WTC11 (cell line): ENCODE measurements around the gene CRBN. TPM values are rescaled to one million over a fixed set of nuclear protein-coding genes. Genes with fewer than 3 reads are reported as not detected.

ENCODE experiments used
- ATAC-seq: fragments of 200-7000 bp; cut with Tn5 transposase; 2 replicates; pipeline ENCODE4 v1.10.0; 2021; ENCODE audit warnings: mild to moderate bottlenecking, moderate library complexity
- CTCF ChIA-PET: fragments of 300-600 bp; sonication (Branson Sonifier 250); formaldehyde crosslinking; loops from one replicate; lab custom pipeline; 2021; ENCODE audit warnings: antibody characterized with exemption; lab: Charles Lee
- POLR2A ChIA-PET: fragments of 350-600 bp; sonication (Branson Sonifier 250); formaldehyde crosslinking; loops from one replicate; lab custom pipeline; 2021; ENCODE audit warnings: antibody characterized with exemption; lab: Charles Lee
- DNase-seq: peaks from one replicate; pipeline ENCODE4 v3.0.0; 2021; ENCODE audit warnings: low spot score
- H3K27ac Mint-ChIP-seq: 2 replicates; pipeline ENCODE4 v1.8.0; 2021; ENCODE audit warnings: mixed read lengths
- H3K27me3 Mint-ChIP-seq: 2 replicates; pipeline ENCODE4 v1.8.0; 2021; ENCODE audit warnings: low read depth, mild to moderate bottlenecking, moderate library complexity, mixed read lengths
- H3K36me3 Mint-ChIP-seq: 2 replicates; pipeline ENCODE4 v1.8.0; 2021; ENCODE audit warnings: mixed read lengths
- H3K4me1 Mint-ChIP-seq: 2 replicates; pipeline ENCODE4 v1.8.0; 2022; ENCODE audit warnings: mixed read lengths
- H3K4me3 Mint-ChIP-seq: 2 replicates; pipeline ENCODE4 v1.8.0; 2021; ENCODE audit warnings: mild to moderate bottlenecking, moderate library complexity, mixed read lengths
- H3K9me3 Mint-ChIP-seq: 2 replicates; pipeline ENCODE4 v1.8.0; 2021; ENCODE audit warnings: mixed read lengths
- ATF6 ChIP-seq: sonication (generic); formaldehyde crosslinking; IDR thresholded peaks from 2 replicates; pipeline ENCODE4 v1.8.1; 2023; ENCODE audit warnings: mild to moderate bottlenecking, missing genetic modification reagents
- CBFB ChIP-seq: sonication (generic); formaldehyde crosslinking; IDR thresholded peaks from 2 replicates; pipeline ENCODE4 v1.8.1; 2022; ENCODE audit warnings: mild to moderate bottlenecking, low read depth, missing genetic modification reagents
- CREM ChIP-seq: sonication (generic); formaldehyde crosslinking; IDR thresholded peaks from 2 replicates; pipeline ENCODE4 v1.8.1; 2022; ENCODE audit warnings: mild to moderate bottlenecking, missing genetic modification reagents, moderate library complexity
- EMX1 ChIP-seq: fragments of 250-450 bp; sonication (Bioruptor Pico); IDR thresholded peaks from 2 replicates; pipeline ENCODE4 v1.8.0; 2021; ENCODE audit warnings: mild to moderate bottlenecking
- FOXP4 ChIP-seq: sonication (generic); formaldehyde crosslinking; IDR thresholded peaks from 2 replicates; pipeline ENCODE4 v1.8.0; 2022; ENCODE audit warnings: mild to moderate bottlenecking, missing genetic modification reagents
- IRF2 ChIP-seq: sonication (generic); formaldehyde crosslinking; IDR thresholded peaks from 2 replicates; pipeline ENCODE4 v1.8.0; 2022; ENCODE audit warnings: low read depth, missing genetic modification reagents, borderline replicate concordance
- MAX ChIP-seq: sonication (generic); formaldehyde crosslinking; IDR thresholded peaks from 2 replicates; pipeline ENCODE4 v1.8.0; 2022; ENCODE audit warnings: mild to moderate bottlenecking, missing genetic modification reagents
- MLX ChIP-seq: sonication (generic); formaldehyde crosslinking; IDR thresholded peaks from 2 replicates; pipeline ENCODE4 v1.8.1; 2023; ENCODE audit warnings: mild to moderate bottlenecking, missing genetic modification reagents, moderate library complexity
- NFYB ChIP-seq: sonication (generic); formaldehyde crosslinking; conservative IDR thresholded peaks from 2 replicates; pipeline ENCODE4 v1.8.0; 2022; ENCODE audit warnings: low read depth, missing genetic modification reagents
- RORB ChIP-seq: fragments of 250-450 bp; sonication (Bioruptor Pico); IDR thresholded peaks from 2 replicates; pipeline ENCODE4 v1.9.0; 2021; ENCODE audit warnings: mild to moderate bottlenecking
- SP1 ChIP-seq: sonication (generic); formaldehyde crosslinking; conservative IDR thresholded peaks from 2 replicates; pipeline ENCODE4 v1.8.1; 2022; ENCODE audit warnings: missing genetic modification reagents
- TEAD1 ChIP-seq: sonication (generic); formaldehyde crosslinking; IDR thresholded peaks from 2 replicates; pipeline ENCODE4 v1.8.0; 2022; ENCODE audit warnings: mild to moderate bottlenecking, missing genetic modification reagents
- ZBTB43 ChIP-seq: sonication (generic); formaldehyde crosslinking; IDR thresholded peaks from 2 replicates; pipeline ENCODE4 v1.8.1; 2023; ENCODE audit warnings: mild to moderate bottlenecking, missing genetic modification reagents
- total RNA-seq: library from RNA; stranded (reverse); gene quantifications from 3 replicates; pipeline ENCODE4 v1.2.3, GENCODE V29; 2021
- TF ChIP-seq, protein P1 (sequence below): sonication (generic); formaldehyde crosslinking; IDR thresholded peaks from 2 replicates; pipeline ENCODE4 v1.8.1; 2022; ENCODE audit warnings: low read depth, missing genetic modification reagents, borderline replicate concordance
- TF ChIP-seq, protein P2 (sequence below): sonication (generic); formaldehyde crosslinking; IDR thresholded peaks from 2 replicates; pipeline ENCODE4 v1.8.1; 2022; ENCODE audit warnings: missing genetic modification reagents, borderline replicate concordance
- TF ChIP-seq, protein P3 (sequence below): sonication (generic); formaldehyde crosslinking; IDR thresholded peaks from 2 replicates; pipeline ENCODE4 v1.8.1; 2023; ENCODE audit warnings: mild to moderate bottlenecking, missing genetic modification reagents, borderline replicate concordance

The CRBN gene
- total RNA-seq, 1 experiment from 2014 or later: 24.4 TPM

GRCh38 chr3:3180456-3180855 is 965 bp upstream of the CRBN start (continued):
- TF ChIP-seq, protein P1, sequence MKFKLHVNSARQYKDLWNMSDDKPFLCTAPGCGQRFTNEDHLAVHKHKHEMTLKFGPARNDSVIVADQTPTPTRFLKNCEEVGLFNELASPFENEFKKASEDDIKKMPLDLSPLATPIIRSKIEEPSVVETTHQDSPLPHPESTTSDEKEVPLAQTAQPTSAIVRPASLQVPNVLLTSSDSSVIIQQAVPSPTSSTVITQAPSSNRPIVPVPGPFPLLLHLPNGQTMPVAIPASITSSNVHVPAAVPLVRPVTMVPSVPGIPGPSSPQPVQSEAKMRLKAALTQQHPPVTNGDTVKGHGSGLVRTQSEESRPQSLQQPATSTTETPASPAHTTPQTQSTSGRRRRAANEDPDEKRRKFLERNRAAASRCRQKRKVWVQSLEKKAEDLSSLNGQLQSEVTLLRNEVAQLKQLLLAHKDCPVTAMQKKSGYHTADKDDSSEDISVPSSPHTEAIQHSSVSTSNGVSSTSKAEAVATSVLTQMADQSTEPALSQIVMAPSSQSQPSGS (CRISPR knock-in tag): no peak

- Mint-ChIP-seq H3K4me3 (peak overlapping the region; percentile 97), H3K4me1 (peaks cover 9% of the 10 kb centered on the region), H3K27ac (peak overlapping the region; percentile 87), H3K9me3 (no peaks in the 10 kb centered on the region), H3K27me3 (peaks cover 19% of the 10 kb centered on the region), H3K36me3 (peaks cover 7% of the 10 kb centered on the region)
- no peak for DNase-seq
- TF ChIP-seq NFYB (CRISPR knock-in tag): no peak
- TF ChIP-seq IRF2 (CRISPR knock-in tag): no peak
- TF ChIP-seq, protein P2, sequence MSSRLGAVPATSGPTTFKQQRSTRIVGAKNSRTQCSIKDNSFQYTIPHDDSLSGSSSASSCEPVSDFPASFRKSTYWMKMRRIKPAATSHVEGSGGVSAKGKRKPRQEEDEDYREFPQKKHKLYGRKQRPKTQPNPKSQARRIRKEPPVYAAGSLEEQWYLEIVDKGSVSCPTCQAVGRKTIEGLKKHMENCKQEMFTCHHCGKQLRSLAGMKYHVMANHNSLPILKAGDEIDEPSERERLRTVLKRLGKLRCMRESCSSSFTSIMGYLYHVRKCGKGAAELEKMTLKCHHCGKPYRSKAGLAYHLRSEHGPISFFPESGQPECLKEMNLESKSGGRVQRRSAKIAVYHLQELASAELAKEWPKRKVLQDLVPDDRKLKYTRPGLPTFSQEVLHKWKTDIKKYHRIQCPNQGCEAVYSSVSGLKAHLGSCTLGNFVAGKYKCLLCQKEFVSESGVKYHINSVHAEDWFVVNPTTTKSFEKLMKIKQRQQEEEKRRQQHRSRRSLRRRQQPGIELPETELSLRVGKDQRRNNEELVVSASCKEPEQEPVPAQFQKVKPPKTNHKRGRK: no peak
- TF ChIP-seq RORB (CRISPR knock-in tag): no peak
- TF ChIP-seq FOXP4 (CRISPR knock-in tag): no peak
- no peak for TF ChIP-seq MAX
- no peak for TF ChIP-seq ATF6
- TF ChIP-seq TEAD1 (CRISPR knock-in tag): no peak
- TF ChIP-seq SP1 (CRISPR knock-in tag): no peak
- no peak for TF ChIP-seq CREM (CRISPR knock-in tag)
- TF ChIP-seq MLX (CRISPR knock-in tag): no peak
- no peak for TF ChIP-seq ZBTB43 (CRISPR knock-in tag)
- TF ChIP-seq EMX1 (CRISPR knock-in tag): no peak
- TF ChIP-seq, protein P3, sequence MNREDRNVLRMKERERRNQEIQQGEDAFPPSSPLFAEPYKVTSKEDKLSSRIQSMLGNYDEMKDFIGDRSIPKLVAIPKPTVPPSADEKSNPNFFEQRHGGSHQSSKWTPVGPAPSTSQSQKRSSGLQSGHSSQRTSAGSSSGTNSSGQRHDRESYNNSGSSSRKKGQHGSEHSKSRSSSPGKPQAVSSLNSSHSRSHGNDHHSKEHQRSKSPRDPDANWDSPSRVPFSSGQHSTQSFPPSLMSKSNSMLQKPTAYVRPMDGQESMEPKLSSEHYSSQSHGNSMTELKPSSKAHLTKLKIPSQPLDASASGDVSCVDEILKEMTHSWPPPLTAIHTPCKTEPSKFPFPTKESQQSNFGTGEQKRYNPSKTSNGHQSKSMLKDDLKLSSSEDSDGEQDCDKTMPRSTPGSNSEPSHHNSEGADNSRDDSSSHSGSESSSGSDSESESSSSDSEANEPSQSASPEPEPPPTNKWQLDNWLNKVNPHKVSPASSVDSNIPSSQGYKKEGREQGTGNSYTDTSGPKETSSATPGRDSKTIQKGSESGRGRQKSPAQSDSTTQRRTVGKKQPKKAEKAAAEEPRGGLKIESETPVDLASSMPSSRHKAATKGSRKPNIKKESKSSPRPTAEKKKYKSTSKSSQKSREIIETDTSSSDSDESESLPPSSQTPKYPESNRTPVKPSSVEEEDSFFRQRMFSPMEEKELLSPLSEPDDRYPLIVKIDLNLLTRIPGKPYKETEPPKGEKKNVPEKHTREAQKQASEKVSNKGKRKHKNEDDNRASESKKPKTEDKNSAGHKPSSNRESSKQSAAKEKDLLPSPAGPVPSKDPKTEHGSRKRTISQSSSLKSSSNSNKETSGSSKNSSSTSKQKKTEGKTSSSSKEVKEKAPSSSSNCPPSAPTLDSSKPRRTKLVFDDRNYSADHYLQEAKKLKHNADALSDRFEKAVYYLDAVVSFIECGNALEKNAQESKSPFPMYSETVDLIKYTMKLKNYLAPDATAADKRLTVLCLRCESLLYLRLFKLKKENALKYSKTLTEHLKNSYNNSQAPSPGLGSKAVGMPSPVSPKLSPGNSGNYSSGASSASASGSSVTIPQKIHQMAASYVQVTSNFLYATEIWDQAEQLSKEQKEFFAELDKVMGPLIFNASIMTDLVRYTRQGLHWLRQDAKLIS (CRISPR knock-in tag): no peak
- TF ChIP-seq CBFB (CRISPR knock-in tag): no peak
- POLR2A ChIA-PET: no interaction called here
- ATAC-seq: no peak
- CTCF ChIA-PET: interaction anchor here (0.6 to 1.3 kb wide), 3 partner anchors 21 to 343 kb away, joined by 3 to 4 read pairs (median 3); no protein-coding TSS in a partner anchor
These were observed 778 bp downstream of the CRBN start for GRCh38 chr3:3178498-3179328.
